Mucosa of descending colon (tissue), 3 donors: ENCODE results near the gene CHMP5. TPM values are rescaled to one million over a fixed set of nuclear protein-coding genes. Genes with fewer than 3 reads are reported as not detected.
A peak's percentile ranks its signal among the peaks of the same experiment; 100 is the strongest.

Source experiments
- ATAC-seq: fragments of 200-7000 bp; cut with Tn5 transposase; one replicate; pipeline ENCODE4 v1.9.1; 2020; ENCODE audit warnings: mild to moderate bottlenecking, moderate library complexity
- DNase-seq, 3 donors: peaks; one replicate each; pipeline ENCODE4 v3.0.0-alpha.2; 2020
- H3K36me3 ChIP-seq: fragments of 200-600 bp; one replicate; pipeline ENCODE4 v1.8.0; 2021; ENCODE audit warnings: low read depth, mild to moderate bottlenecking
- H3K4me1 ChIP-seq: fragments of 200-600 bp; one replicate; pipeline ENCODE4 v1.8.0; 2021; ENCODE audit warnings: low read depth, mild to moderate bottlenecking
- H3K4me3 ChIP-seq: fragments of 200-600 bp; one replicate; pipeline ENCODE4 v1.8.0; 2021; ENCODE audit warnings: mild to moderate bottlenecking
- H3K9me3 ChIP-seq: fragments of 200-600 bp; one replicate; pipeline ENCODE4 v1.8.0; 2021; ENCODE audit warnings: mild to moderate bottlenecking
- CTCF ChIP-seq: fragments of 200-600 bp; IDR thresholded peaks from one replicate; pipeline ENCODE4 v1.8.0; 2022; ENCODE audit warnings: antibody characterized with exemption, mild to moderate bottlenecking
- intact Hi-C, 2 donors: fragments of 100-400 bp; cut with DNase I in 1 of 2; cut with micrococcal nuclease in 1 of 2; formaldehyde crosslinking; loops; one replicate each; pipeline versions ENCODE4 v1.11.0 to v1.11.1; 2022; cut with DNase I, micrococcal nuclease
- total RNA-seq, 3 donors: library from RNA; stranded (reverse); fragmentation: NEBNext Ultra II Directional in 2 of 3; extraction: Animal tissue kit (Norgen Biotek cat#: 25700) in 2 of 3; gene quantifications; one replicate each; pipeline versions ENCODE4 v1.2.1 to v1.2.4, GENCODE V29; 2021 to 2023
- donor health status: DM: no; HTN: no; CAD: no; lungs with moderate emphysema.
- donor health status: DM: no; HTN: no; CAD: no.
- donor health status: DM: no; HTN: yes; CAD: no.

CHMP5 gene
- total RNA-seq, 3 donors from 2014 or later = 72.2 to 98.1 (median 84.3) TPM

- TF ChIP-seq CTCF = no peak
- no peak for DNase-seq
- intact Hi-C loops = no loop called here
- peaks cover 6% of the 10 kb centered on the region for H3K4me1 ChIP-seq
- ATAC-seq = no peak
- no peaks in the 10 kb centered on the region for H3K36me3 ChIP-seq
- no peaks in the 10 kb centered on the region for H3K9me3 ChIP-seq
- H3K4me3 ChIP-seq = no peak overlapping the region
These were observed 19.5 kb upstream of the CHMP5 start for GRCh38 chr9:33245341-33245740.

GRCh38 chr9:33246269-33246860 lies 18.5 kb upstream of the CHMP5 start:
- no peak overlapping the region for H3K4me3 ChIP-seq
- no peak for DNase-seq
- no peaks in the 10 kb centered on the region for H3K9me3 ChIP-seq
- no peaks in the 10 kb centered on the region for H3K36me3 ChIP-seq
- TF ChIP-seq CTCF = no peak
- intact Hi-C loops = no loop called here
- peaks cover 3% of the 10 kb centered on the region for H3K4me1 ChIP-seq
- ATAC-seq = no peak

- no peak for TF ChIP-seq CTCF
- no peak overlapping the region for H3K4me3 ChIP-seq
- DNase-seq = no peak
- H3K9me3 ChIP-seq = no peaks in the 10 kb centered on the region
- intact Hi-C loops = no loop called here
- no peaks in the 10 kb centered on the region for H3K4me1 ChIP-seq
- ATAC-seq = no peak
- H3K36me3 ChIP-seq = no peaks in the 10 kb centered on the region
These were observed 16.2 kb upstream of the CHMP5 start for GRCh38 chr9:33248606-33249005.

- Histone ChIP-seq H3K4me3 (no peak overlapping the region), H3K4me1 (no peaks in the 10 kb centered on the region), H3K9me3 (no peaks in the 10 kb centered on the region), H3K36me3 (no peaks in the 10 kb centered on the region)
- ATAC-seq = peak; percentile 30
- DNase-seq = no peak
- no peak for TF ChIP-seq CTCF
- intact Hi-C loops = no loop called here
These were observed 15.7 kb upstream of the CHMP5 start for GRCh38 chr9:33249087-33249658.

GRCh38 chr9:33249983-33250382 lies 14.9 kb upstream of the CHMP5 start:
- no peak for TF ChIP-seq CTCF
- intact Hi-C loops = no loop called here
- ATAC-seq = no peak
- no peaks in the 10 kb centered on the region for H3K9me3 ChIP-seq
- no peaks in the 10 kb centered on the region for H3K4me1 ChIP-seq
- H3K36me3 ChIP-seq = no peaks in the 10 kb centered on the region
- no peak for DNase-seq
- H3K4me3 ChIP-seq = no peak overlapping the region
